Fibroblast of the conjunctiva (primary cell): ENCODE measurements around the gene LRMDA.
"Not testable (repeated sequence)": the region's sequence is repeated elsewhere in the genome, so short reads cannot be mapped to it uniquely, and the experiment has no call there.

Experiments used
- DNase-seq: peaks from one replicate; pipeline ENCODE4 v3.0.0-alpha.2; 2010; ENCODE audit warnings: low read depth

Gene LRMDA

DNA sequence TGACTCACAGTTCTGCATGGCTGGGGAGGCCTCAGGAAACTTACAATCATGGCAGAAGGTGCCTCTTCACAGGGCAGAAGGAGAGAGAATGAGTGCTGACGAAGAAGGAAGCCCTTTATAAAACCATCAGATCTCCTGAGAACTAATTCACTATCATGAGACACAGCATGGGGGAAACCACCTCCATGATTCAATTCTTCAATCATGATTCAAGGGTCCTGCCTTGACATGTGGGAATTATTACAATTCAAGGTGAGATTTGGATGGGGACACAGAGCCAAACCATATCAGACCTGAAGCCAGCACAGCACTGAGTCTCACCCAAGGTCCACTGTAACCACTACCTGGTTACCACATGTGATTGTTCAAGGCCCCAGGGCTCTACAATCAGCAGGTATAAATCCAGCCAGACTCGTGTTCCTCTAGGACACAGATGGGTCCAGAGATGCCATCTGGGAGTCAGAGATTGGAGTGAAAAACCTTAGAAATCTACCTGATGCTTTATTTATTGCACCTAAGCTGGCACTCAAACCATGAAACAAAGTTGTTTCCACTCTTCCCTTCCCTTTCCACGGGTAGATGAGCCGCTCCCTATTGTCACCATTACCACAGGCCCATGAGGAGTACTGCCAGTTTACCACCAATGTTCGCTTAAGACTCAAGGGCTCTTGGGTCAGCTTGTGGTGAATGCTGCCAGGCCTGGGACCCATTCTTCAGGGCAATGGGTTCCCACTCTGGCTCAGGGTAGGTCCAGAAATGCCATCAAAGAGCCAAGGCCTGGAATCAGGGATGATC is 1061.5 kb downstream of the LRMDA start:
- no peak for DNase-seq

DNA sequence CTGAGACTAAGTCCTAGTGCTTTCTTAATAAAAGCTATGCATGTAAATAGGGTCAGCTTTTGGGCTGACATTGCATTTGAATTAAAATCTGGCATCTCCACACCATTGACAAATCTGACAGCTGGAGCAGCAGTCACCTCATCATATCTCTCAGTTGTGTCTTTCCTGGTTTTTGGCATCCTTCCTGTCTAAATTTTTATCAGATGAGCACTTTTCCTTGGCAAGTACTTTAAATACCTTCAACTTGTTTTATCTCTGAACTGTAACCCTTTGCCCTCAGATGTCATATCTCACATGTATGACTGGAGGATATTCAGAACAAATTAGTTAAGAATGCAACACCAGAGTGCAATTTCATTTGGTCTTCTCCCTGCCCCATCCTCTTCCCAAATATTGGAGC is 1066.2 kb downstream of the LRMDA start:
- no peak for DNase-seq

DNA sequence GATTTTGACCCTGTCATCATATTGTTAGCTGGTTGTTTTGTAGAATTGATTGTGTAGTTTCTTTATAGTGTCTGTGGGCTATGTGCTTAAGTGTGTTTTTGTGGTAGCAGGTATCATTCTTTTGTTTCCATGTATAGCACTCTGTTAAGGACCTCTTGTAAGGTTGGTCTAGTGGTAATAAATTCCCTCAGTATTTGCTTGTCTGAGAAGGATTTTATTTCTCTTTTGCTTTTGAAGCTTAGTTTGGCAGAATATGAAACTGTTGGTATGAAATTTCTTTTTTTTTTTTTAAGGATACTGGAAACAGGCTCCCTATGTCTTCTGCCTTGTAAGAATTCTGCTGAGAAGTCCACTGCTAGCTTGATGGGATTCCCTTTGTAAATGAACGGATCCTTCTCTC is 1073.4 kb downstream of the LRMDA start:
- no peak for DNase-seq

DNA sequence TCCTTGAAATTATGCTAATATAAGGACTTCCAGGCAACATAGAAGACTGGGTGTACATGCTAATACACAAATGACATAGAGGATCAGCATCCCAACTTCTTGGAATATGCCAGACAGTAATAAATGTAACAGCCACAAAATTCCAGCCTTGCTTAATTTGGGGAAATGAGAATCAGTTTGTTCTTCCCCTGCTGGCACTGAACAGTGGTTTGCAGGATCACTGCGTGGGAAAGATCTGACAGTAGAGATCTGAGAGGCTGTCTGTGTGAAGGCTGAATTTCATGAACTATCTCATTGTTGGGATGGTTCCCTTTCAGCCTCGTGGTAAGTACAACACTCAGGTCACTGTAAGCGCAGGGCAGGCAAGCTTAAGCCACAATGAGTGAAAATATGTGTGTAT is 1078.0 kb downstream of the LRMDA start:
- no peak for DNase-seq

DNA sequence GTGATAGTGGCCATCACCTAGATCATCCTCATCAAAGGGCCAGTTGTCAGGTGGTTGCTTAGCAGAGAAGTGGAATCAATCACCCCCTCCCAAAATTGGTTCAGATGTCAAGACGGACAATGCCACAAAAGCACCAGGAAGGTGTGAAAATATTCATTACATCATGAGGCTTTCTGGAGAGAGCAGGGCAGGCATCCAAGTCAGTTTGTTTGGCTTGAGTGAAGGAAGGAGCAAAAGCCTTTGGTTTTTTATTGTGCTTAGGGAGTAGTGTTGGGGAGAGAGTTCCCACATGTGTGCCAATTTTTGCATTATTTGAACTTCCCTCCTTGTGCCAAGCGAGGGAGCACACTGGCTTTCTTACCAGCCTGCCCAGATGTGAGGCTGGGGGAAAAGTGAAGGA is 1082.9 kb downstream of the LRMDA start:
- DNase-seq, result no peak

DNA sequence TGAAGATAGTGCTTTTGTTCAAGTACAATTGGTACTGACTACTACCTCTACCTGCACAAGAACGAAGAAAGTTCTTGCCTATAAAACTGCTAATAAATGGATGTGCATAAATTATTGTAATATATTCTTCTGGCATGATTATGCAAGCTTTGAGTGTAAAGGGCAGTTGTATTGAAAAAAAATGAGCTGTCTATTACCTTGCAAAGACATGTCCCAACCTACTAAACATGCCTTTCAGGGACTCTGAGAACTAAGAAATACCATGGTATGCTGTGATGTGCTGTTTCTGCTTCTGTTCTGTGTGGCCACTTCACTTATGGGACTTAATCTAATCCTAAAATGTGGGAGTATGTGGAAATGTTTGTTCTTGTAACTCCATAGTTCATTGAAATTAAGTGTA is 1083.4 kb downstream of the LRMDA start:
- no peak for DNase-seq

DNA sequence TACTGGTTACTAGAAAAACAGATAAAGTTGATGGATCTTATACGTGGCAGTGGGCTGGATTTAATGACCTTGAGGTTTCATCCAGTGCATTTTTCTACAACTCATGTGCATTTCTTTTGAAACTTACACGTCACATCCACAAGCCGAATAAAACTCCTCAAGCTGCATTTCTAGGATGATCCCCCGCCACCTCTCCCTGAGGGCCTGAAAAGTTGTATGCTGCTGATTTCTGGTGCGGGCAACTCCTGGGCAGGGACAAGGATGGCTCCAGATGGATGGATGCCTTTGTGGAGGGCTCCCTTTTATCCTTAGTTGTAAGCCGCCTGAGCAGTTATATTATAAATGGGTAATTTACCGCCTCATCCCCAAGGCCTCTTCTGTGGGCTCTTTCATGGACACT is 1091.1 kb downstream of the LRMDA start:
- no peak for DNase-seq

DNA sequence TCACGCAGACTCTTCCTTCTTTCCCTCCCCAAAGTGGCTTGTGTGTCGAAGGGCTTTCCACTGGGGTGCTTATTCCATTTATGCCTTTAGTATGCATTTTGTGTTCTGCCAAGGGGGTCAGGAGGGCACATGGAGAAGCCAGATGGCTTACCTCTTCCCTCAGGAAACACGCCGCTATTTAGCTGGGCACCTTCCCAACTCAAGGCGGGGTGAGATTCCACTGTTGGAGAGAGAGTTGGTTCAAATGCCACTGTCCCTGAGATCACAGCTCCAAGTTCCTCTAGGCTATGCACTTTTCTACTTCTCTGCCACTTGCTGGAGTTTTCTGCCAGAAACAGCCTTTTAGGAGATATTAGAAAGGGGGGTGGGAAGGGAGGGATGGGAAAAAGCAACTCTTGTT is 1091.8 kb downstream of the LRMDA start:
- no peak for DNase-seq

DNA sequence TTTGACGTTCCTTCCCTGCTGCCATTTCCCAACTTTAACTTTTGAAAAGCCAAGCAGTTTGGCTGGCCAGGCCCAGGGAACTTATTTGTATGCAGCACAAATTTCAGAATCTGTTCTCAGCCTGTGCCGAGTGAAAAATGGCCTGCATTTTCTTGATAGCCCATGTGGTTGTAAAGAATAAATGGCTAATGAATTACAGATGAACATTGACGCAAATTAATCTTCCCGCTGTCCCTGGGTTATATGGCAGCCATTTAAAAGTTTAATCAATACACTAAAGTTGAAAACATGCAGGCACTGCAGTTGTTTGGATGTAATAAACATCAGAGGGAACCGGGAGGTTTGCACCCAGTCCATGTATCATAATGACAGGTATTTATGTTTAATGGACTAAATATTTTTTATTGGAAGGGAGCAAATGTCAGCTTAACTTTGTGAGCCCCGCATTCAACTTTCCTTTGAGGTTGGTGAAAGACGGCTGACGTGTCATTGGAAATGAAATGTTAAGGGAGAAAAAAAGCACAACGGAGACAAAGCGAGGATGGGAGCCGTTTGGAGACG is 1092.4 kb downstream of the LRMDA start:
- DNase-seq, result no peak

DNA sequence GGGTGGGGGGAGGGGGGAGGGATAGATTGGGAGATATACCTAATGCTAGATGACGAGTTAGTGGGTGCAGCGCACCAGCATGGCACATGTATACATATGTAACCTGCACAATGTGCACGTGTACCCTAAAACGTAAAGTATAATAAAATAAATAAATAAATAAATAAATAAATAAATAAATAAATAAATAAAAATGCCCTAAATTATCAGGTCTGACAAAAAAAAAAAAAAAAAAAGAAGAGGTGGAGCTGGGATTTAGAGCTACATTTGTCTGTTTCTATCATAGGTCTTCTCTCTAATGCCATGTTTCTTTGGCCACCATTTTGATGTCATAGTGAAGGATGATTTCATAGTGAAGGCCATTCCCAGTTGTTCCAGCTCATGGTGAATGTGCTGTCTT is 1095.4 kb downstream of the LRMDA start:
- not testable (repeated sequence) for DNase-seq

DNA sequence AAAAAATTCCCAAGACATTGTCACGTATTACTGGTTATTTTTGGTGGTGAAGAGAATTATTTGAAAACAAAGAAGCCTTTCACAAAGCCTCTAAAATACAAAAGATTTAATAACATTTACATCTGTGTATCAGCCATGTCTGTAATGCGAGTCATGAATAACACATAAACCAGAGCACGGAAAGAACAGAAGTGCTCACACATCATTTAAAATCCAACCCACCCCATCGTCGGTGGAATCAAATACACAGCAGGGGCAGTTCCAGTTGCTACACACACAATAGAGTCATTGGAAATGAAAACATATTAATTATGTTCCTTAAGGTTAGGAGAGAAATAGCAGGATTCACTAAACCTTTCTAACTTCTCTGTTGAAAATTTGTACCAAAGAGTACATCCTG is 1108.9 kb downstream of the LRMDA start:
- DNase-seq, result no peak

DNA sequence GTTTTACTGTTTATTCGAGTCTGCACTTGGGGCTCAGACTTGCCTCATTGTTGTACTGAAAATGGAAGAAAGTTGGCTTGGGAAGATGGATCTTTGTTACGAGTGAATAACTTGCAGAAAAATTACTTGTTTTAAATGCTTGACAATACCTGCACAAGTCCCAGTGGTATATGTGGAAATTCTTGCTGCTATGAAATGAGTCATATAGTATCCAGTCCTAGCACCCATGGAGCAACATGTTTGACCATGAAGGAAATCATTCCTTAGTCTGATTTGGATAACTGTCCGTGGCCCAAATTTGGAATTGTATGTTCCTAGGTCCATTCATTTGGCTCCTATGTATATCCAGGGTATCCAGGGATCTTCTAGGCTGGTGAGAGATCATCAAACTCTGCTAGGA is 1109.4 kb downstream of the LRMDA start:
- no peak for DNase-seq

DNA sequence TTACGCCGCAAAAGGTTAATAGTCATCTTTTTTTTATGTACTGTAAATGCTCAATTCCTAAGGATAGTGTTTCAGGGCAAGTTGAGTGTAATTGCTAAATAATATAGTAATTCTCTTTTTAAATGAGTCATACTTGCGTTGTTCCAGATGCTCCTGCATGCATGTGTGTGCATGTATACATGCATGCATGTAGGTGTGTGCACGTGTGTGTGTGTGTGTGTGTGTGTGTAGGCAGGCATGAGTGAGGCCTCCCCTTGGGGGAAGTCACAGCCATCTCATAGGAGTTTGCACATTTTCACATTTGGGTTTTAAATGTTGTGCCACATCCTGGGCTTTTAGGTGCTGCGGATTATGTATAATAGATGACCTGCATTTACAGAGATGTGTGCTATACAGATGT is 1110.4 kb downstream of the LRMDA start:
- no peak for DNase-seq

DNA sequence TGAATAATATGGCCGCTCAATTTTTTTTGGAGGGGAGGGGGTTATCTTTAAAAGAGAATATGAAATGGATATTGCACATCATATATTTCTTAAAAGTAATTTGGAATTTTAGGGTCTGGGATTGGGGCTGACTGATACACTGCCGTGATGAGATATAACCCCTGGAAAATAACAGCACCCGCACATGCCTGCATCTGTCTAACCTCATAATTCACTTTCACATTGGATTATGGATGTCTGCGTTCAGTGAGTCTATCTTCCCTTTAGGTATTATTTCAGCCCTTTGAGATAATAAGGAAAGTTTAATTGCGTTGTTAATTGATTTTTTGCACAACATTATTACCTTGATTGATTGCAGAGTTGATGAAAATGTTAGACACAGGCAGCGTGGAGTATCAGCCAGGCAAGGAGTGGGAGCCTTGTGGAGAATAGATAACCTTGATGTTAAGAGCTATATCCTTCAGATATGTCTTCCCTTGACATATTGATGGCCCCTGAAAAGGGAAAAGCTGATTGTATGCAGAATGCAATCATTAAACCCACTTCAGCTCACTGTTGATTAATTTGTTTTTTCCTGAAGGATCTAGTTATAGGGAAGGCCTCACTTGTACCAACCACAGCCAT is 1111.0 kb downstream of the LRMDA start:
- DNase-seq, result no peak

DNA sequence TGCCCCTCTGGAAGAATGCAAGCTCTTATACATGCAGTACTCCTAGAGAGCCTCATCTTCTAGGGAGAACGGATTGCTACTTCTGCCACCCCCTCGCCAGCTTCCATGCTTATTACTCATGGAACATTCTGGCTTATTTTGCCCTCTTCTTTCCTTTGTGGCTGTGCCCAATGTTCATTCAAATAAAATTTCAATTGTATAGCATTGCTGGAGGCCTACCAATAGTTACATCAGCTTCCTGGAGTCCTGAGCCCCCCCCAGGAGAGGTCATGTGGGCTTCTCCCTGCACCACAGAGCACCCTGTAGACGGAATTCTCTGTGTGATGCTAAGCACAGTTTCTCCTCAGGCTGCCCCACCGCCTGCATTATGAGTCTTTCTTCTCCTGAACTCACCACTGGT is 1112.2 kb downstream of the LRMDA start:
- peak; percentile 31 for DNase-seq

DNA sequence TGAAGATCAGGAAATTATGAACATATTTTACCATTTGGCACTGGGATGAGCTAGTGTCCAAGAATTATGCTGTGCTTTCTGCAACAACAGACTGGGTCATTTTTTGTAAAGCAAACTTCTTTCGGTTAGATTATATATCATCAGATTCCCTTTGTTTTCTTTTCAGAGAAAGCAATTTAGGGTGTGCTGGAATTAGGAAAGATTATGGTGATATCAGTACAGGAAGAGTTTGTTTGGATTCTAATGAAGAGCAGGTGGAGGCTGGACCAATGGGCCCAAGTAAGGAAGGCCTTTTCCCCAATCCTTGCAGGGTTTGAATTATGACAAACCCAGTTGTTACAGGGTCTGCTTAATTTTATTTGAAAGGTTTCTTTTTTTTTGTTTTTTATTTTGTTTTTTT is 1113.4 kb downstream of the LRMDA start:
- no peak for DNase-seq

DNA sequence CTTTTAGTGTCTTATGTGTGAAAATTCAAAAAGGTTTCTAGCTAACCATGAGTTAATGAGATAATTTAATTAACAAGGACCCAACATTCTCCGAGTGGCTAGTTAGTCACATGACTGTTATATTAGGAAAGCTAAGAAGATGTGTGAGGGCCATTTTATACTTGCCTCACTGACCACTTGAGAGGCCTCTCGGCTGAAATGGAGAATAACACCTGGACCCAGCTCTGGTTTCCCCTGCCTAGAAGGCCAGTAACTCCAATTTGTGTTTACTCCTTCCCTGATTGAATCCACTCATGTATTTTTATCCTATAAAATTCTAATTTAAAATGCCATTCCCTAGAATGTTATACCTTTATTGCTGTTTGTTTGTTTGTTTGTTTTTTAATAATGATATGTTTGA is 1115.0 kb downstream of the LRMDA start:
- no peak for DNase-seq

DNA sequence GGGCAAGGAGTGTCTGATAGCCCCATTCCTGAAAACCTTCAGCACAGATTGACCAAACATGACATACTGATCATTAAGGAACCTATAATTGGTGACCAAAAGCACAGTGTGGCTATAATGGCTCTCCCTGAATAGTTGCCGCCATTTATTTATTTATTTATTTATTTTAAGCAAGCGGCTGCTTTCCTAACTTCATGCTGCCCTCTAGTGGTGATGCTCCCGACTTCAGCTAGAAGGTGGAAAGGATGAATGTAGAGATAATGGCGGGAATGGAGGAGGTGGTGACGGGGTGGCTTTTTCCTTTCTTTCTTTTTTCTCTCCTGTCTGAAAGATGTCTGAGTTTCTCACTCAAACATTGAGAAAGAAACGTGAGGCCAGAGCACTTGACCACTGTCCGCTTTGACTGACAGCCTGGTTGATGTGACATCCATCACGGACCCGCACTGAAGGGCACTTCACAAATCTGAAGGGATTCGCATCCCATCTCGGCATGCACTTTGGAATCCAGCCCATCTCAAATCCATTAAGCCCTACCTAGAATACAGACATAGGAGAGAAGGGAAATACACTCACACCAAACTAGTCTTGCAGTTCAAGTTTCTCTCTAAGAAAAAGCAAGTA is 1116.0 kb downstream of the LRMDA start:
- peak; percentile 69 for DNase-seq

DNA sequence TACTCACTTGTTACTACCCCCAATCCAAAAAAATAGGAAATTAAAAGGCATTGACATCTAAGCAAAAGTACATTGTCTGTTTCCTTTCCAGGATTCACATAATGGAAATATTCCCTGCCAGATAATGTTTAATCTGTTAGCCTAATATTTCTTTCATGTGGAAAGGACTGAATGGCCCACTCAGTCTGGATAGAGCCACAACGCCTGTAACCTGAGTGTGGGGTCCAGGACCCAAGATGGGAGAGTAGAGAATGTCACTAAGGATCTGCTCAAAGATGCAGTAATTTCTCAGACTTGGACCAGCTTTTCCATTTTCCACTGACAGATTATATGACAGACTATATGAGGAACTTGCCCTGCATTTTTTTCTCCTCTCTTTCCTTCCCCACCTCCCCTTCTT is 1117.3 kb downstream of the LRMDA start:
- no peak for DNase-seq

DNA sequence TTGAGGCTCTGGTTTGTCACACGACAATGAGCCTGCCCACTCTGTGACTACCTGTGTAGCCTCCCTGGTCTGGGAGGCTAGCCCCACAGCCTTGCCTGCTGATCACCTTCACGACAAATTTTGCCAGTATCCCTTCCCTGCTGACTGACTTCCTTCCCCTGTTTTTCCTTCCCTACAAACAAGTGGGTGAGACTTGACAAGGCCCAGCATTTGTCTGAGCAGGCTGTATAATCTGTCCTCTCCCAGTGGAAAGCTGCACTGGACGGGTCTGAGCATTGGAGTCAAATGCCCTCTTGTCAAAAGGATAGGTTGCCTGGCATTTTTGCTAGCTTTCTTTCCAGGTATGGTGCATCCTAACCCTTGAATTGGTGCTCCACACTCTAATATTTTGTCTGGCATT is 1117.7 kb downstream of the LRMDA start:
- DNase-seq, result no peak

DNA sequence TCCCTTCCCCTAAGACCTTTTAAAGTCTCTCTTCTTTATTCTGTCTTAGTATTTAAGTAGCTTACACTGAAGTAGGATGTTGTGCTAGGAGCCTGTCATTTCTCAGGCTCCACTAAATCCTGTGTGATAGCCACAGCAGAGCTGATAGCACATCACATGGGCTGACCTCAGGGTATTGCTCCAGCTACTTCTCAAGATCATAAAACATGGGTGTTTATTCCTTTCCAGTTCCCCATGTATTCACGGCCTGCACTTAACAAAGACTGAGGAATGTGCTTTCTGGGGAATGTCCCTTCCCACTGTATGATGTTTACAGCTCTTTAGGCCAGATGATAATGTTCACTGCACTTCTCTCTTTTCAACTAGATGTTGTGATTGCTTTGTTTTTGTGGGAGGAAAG is 1119.4 kb downstream of the LRMDA start:
- DNase-seq, result no peak

DNA sequence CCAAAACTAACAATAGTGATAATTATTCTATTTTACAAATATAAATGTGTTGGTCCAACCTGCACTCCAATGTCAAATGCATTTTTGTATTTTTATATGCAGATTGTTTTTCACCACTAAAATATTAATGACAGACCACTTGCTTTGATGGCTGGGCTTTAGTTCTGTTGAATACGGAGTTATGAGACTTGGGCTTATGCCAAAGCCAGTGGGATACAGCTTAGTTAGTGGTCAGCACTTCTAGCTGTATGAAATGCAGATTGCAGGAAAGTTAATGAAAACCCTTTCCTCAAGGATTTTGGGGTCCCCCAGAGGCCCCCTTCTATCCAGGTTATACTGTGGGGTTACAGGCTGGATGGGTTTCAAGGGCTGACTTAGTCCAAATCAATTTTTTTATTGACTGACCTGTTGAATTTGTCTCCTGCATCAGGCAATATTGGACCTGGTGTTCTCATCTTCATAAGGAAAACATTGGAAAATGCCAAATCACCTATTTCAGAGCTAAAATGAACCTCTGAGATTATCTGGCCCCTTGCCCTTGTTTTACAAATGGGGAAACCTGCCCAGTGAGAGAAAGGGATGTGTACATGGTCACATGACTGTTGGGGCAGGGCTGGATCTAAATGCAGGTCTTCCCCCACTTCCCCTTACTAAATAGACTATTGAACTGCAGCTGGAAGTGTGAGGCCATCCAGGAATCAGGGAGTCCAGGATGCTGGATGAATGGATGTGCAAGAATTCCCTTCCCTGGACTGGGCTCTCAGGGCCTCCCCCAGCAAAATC is 1120.9 kb downstream of the LRMDA start:
- no peak for DNase-seq
